RCC 7860 (cell line): ENCODE data around the gene NPL.

ENCODE experiments used
- DNase-seq: peaks from one replicate; pipeline ENCODE4 v3.0.0-alpha.2; 2015; ENCODE audit warnings: low spot score
- FAIRE-seq: peaks from 2 replicates; lab custom pipeline; 2012; peaks lifted over from hg19 to GRCh38; lab: Jason Lieb, UNC

Gene NPL

DNA sequence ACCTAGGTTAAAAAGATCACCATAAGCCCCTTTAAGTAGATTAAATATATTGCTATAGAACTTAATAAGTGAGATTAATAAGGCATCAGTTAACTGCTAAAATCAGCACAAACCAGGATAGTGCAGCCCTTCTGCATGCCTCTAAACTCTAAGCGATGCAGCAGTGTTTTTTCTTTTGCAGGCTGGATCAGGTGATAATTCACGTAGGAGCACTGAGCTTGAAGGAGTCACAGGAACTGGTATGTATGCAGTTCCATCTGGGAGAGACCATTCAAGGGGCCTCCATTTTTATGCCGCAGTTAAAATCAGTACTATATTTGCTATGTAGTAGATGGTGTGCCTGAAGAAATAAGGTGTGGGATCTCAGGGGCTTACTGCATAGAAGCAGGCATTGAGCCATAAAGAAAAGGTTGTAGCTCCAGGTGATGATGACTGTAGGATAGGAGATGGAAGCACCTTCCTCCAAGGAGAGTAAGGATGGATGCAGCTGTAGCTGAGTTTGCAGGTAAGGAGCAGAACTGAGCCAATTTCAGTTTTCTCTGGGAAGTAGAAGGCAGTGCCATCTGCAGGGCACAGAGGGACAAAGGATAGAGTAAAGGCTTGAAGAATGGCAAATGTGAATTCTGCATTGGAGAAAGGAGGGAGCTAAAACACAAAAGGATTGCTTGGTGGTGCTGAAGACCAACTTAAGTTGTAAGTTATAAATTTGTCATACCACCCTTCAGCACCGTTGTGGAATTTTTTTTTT, 22.6 kb downstream of the NPL start:
- no peak for FAIRE-seq
- DNase-seq = no peak

DNA sequence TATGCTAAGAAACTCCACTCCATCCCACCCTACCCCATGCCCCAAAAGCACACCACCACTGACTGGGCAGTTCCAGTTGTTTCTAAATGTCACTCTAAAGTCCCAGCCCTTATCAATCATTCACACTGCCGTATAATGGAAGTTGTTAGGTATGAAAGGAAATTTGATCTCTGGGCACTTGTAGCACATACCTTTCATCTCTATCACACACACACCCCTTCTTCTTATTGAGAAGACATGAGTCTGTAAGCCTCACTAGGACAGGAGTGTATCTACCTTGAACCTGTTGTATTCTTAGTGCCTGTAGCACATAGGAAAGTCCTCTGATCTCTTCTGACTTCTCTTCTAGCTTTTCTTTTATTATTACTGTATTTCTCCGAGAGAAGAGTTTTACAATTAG, 27.3 kb downstream of the NPL start:
- FAIRE-seq = no peak
- no peak for DNase-seq

DNA sequence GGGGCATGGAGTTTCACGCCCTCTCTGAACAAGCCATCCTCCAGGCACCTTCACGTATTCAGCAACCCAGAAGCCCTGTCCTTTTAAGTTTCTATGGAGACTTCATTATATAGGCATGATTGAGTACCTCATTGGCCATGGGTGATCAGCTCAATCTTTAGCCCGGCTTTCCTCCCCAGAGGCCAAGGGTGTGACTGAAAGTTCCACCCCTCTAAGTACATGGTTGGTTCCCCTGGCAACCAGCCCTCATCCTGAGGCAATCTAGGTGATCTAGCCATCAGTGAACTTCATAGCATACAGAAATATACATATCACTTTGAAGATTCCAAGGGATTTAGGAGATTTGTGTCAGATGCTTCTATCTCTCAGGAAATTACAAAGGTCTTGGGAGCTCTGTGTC, 28.2 kb downstream of the NPL start:
- DNase-seq (no peak), FAIRE-seq (no peak)

DNA sequence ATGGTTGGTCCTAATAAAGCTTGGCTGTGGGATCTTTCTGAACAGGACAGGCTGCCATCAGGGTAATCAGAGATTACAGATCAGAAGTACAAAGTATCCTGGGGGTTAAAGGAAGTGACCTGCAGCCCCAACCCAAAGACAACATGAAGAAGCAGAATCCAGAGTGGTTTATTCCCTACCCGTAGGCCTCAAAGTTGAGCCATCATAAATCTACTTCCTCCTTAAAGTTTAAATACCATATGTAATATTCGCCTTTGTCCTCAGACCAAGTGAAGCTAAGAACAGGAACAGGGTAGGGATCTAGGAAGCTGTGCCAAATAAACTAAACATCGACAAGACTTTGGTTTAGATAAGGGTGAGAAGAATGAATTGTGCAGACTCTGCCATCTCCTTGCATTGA, 33.6 kb downstream of the NPL start:
- FAIRE-seq (no peak), DNase-seq (no peak)

DNA sequence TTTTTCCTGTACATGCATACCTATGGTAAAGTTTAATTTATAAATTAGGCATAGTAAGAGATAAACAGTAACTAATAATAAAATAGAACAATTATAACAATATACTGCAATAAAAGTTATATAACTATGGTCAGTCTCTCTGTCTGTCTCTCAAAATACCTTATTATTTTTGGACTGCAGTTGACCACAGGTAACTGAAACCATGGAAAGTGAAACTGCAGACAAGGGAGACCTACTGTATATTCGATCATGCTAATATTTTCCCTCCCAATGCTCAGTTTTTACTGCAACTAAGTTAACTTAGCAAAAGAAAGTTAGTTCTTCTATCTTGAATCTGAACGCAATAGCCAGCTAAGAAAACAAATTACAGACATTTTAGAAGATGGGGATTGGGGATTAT, 37.3 kb downstream of the NPL start:
- FAIRE-seq (no peak), DNase-seq (no peak)

DNA sequence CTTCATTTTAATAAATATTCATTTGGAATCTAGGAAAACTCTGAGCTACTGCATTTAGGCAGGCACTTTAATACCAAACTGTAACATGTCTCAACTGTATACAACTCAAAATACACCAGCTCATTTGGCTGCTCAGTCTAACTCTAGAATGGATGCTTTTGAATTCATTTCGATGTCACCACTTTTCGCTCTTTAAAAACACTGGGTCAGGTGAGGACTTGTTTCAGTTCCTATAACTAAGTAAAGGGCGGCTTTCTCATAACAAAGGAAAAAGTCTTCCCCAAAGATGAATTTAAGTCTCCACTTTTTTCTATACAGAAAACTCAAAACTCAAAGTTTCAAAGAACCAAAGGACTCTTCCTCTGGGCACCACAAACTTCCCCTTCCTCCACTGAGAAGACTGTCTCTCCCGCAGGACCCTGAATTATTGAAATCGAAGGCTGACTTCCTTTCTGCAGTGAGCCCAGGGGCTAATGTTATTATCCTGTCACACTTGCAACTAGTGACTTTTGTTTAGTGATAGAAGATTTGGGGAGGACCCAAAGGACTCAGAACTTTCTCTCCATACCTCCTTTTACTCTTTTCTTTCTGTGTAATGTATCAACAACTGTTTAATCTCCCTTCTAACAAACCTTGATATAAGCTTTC, 39.8 kb downstream of the NPL start:
- DNase-seq (no peak), FAIRE-seq (no peak)

DNA sequence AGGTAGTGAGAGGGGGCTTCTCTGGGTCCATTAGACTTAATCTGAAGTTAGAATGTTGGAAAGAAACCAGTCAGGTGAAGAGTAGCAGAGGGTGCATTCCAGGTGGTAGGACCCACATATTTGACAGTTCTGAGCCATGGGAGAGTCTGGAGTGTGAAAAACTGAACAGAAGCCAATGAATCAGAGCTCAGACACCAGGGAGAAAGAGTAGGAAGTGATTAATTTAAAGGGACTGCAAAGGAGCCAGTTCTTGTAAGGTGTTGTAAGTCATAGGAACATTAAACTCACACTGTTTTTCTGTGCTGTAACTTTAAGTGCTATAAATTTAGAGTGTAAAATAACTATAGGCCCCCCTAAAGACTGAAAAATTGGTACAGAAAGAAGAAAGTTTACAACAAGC, 43.7 kb downstream of the NPL start:
- FAIRE-seq = no peak
- peak; percentile 34 for DNase-seq

DNA sequence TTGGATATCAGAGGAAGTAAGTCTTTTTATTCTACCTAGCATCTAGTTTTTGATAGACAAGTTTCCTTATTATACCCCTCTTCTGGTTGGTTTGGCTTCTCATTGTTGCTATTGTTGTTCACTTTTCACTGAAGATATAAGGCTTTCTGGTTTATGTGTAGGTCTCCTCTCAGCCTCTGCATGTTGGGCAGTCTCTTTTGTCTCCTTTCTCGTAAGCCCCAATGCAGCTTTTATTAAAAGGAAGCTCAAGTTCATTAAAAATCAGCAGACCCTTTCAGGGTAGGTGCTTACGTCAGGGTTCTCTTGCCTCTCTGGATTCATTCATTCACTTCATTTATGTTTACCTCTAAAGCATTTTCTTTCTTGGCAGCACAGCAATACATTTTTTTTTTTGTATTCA, 44.8 kb downstream of the NPL start:
- no peak for DNase-seq
- FAIRE-seq = no peak

DNA sequence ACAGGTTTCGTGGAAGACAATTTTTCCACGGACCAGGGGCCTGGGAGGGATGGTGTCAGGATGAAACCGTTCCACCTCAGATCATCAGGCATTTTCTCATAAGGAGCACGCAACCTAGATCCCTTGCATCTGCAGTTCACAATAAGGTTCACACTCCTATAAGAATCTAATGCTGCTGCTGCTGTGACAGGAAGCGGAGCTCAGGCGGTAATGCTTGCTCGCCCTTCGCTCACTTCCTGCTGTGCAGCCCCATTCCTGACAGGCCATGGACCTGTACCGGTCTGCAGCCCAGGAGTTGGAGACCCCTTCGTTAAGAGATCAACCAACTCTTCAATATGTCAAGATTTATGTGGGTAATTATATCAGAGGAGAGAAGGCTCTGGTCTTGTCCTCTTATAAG, 46.2 kb downstream of the NPL start:
- DNase-seq (no peak), FAIRE-seq (no peak)

DNA sequence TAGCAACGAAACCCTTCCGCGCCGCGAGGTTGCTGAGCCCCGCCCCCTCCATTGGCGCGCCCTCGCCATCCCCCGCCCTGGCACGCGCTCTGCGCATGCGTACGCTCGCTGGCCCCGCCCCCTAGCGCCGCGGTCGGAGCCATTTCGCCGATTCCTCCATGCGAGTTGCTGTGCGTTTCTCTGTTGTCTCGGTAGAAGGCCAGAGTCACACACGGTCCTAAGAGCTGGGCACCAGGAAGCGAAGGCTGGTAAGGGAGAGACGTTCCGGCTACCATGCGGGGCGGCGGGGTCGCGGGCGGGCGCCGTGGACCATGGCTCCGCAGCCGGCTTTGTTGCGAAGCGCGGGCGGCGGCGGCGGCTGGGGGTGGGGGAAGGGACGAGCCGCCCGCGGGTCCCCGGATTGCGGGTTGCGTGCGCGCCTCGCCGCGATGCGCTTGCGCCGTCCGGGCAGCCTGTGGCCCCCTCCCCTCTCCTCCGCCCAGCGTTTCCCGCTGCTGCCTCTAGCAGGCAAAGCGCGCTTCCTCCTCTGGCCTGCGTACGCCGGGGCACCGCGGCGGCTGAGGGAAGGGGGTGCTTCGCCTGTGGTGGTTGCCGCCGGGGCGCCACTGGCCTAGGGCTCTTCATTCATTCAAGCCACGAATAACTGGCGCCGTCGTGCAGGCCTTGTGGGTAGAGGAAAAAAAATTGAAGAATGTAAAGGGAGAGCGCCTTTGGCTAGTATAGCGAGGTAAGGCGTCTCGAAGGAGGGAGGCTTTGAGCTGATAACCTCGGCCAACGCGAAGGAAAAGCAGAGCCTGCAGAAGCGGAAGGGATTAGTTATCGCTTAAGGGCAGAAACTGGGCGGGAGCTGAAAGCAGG, 49.9 kb downstream of the NPL start, which contains the start of gene DHX9:
DHX9 (plus strand) TSS at position 139 of the 858 bp plus-strand sequence. CDS start 3,220 bp downstream, outside the sequence.
- peak; percentile 83 for DNase-seq
- FAIRE-seq = no peak

DNA sequence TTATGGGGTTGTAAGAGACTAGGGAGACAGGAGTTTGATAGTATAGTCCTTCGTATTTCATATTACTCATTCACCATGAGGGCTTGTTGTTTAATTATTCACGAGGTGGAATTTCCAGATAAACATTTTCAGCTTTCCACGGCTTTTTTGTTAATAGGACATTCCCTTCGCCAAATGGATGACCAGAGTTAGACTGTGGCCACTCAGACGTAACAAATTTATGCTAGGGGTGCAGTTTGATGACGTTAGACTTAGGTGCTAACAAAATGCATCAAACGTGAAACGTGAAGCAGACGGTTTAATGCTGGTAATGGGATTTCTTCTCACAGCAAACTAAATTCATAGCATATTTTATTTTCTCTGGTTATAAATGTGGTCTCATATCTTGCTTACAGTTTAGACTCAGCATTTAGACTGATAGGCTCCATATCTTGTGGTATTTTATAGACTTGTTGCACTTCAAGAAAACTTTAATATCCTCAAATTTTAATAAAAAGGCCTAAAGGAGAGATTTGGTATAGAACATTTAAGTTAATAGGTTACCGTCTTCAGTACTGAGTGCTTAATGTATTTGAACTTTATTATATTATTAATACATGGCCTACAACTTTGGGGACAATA, 51.9 kb downstream of the NPL start:
- peak; percentile 71 for DNase-seq
- peak; percentile 86 for FAIRE-seq

DNA sequence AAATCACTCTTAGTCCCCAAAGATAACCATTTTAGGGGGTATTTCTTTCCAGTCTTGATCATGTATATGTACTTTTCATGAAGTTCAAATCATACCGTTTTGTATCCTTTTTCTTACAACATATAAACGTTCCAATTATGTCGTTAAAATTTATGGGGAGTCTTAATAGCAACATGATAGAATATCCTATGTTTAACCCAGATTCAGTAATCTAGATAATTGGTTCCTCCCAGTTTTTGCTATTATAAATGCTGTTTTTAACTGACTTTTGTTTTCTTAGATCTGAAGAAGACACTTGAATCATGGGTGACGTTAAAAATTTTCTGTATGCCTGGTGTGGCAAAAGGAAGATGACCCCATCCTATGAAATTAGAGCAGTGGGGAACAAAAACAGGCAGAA, 52.7 kb downstream of the NPL start:
- DNase-seq (no peak), FAIRE-seq (no peak)

DNA sequence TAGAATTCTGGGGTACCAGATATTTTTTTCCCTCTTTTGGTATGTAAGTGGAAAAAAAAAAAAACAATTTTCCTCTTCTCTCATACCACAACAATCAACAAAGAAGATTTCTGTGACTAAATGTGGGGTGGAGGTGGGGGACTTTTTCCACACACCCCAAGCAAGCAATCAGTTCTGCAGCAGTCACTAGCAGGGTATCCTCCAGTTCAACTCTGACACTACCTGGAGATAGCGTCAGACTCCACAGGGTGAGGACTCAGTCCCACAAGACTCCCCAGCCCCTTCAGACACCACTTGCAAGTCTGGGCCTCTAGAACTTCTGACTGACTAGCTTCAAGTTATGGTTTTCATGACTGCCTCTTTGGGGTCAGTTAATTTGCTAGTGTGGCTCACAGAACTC, 55.8 kb downstream of the NPL start:
- no peak for DNase-seq
- FAIRE-seq = no peak

DNA sequence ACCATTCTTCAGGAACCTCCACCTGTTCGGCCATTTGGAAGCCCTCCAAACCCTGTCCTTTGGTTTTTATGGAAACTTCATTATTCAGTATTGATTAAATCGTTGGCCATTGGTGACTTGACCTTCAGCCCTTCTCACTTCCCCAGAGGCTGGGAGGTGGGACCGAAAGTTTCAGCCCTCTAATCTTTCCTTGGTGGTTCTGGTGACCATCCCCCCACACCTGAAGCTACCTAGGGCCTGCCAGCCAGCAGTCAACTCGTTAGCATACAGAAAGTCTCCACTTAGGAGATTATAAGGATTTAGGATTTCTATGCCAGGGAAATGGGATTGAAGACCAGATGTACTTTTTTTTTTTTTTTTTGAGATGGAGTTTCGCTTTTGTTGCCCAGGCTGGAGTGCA, 56.3 kb downstream of the NPL start:
- no peak for FAIRE-seq

DNA sequence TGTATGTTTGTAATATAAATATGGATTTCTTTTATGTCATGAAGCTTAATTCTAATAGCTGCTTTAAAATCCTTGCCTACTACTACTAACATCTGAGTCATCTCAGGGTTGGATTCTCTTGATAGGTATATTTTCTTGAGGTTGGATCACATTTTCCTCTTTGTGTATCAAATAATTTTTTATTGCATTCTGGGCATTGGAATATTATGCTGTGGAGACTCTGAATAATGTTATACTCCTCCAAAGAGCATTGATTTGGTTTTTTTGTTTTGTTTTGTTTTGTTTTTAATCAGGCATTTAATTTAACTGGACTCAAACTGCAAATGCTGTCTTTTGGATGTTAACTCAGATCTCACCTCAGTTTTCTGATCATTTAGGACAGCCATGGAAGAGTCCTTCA, 57.5 kb downstream of the NPL start:
- DNase-seq (no peak), FAIRE-seq (no peak)

More for the DNA sequence above, 56.3 kb downstream of the NPL start:
- no peak for DNase-seq

DNA sequence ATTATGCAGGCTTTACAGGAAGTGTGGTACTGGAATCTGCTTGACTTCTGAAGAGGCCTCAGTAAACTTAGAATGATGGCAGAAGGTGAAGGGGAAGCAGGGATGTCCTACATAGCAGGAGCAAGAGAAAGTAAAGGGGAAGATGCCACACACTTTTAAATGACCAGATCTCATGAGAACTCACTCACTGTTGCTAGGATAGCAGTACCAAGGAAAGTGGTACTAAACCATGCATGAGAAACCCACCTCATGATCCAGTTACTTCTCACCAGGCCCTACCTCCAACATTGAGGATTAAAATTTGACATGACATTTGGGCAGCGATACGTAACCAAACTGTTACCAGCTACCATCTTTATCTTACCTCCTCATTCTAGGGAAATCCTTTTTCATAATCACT, 59.2 kb downstream of the NPL start:
- FAIRE-seq = no peak
- DNase-seq = no peak

DNA sequence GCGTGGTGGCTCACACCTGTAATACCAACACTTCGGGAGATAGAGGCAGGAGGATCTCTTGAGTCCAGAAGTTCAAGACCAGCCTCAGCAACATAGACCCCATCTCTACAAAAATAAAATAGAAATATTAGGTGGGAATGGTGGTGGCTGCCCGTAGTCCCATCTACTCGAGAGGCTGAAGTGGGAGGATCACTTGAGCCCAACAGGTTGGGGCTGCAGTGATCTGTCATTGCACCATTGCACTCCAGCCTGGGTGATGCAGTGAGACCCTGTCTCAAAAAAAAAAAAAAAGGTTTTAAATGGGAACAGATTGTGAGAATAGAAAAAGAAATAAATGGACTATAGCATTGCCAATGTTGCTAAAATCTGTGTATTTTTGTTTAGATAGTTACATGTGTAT, 60.7 kb downstream of the NPL start:
- FAIRE-seq (no peak), DNase-seq (no peak)

DNA sequence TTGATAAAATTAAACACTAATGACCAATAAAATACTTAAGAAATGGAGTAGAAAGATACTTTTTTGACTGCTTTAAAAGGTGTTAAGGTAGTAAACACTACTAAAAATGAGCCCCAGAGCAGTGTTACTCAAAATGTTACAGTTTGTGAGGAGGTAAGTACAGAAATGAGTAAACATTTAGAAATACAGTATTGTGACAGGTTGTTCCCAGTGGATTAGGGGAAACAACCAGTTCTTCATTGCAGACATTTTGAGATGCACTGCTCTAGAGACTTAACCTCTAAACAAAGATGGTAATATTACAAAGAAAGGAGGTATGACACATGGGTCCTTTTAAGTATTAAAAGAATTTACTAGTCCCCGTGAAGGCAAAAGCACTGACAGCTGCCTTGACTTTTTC, 62.3 kb downstream of the NPL start:
- no peak for FAIRE-seq
- DNase-seq = no peak

DNA sequence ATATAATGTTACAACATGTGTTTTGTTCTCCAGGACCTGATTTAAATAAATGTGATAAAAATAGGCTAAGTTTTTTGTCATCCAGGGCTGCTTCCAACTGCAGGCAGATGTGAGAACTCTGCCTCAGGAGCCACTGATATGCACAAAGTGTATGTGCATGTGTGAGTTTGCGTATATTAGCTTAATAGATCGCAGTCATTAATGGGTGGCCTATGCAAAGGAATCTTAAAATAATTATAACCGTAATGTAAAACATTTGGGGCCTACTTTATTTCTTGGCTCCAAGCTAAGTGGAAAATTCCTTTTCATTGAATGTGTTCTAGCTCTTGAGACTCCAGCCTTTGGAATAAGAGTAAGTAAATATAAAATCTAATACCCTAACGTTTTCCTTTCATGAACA, 66.3 kb downstream of the NPL start:
- FAIRE-seq (no peak), DNase-seq (no peak)

DNA sequence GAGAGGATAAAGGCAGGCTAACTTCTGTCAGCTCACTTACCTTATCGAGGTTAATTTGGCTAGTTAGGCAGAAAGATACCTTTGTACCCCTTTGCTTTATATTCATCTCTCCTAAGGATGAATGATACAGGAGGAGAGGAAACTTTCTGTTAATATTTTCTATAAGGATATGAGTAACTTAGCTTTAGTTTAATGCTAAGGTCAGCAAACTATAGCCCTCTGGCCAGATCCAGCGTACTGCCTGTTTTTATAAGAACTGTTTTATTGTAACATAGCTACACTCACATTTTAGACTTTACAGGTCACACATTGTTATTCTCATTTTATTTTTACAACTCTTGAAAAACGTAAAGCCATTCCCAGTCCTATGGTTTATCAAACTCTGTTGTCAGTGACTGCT, 67.6 kb downstream of the NPL start:
- no peak for FAIRE-seq
- DNase-seq = no peak

DNA sequence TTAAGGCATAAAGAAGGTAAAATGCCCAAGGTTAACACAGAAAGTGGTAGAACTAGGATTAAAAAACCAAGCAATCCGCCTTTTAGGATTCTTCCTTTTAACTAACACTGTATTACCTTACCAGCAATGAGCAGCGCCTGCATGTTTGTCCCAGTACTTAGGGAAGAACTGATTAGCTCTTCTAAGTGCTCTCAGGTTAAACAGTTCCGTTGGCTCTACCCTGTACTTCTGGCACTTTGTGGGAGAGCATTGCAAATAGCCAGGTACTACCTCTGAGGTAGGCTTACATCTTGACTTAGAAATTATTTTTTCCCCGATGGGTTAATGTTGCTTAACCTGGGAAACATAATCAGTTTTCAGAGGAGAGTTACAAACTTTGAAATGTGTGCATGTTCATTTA, 71.1 kb downstream of the NPL start:
- no peak for FAIRE-seq
- DNase-seq = no peak
